COLO668 (cell line): ENCODE measurements around the gene CRTC3.
"Not testable (repeated sequence)": the region's sequence is repeated elsewhere in the genome, so short reads cannot be mapped to it uniquely, and the experiment has no call there.

Experiments
- DNase-seq: peaks from one replicate; lab custom pipeline; 2025; ENCODE audit not compliant: unreplicated experiment; lab: John Stamatoyannopoulos, UW

The CRTC3 gene

GRCh38 chr15:90673357-90673756 is 143.6 kb downstream of the CRTC3 start:
- not testable (repeated sequence) for DNase-seq

DNA sequence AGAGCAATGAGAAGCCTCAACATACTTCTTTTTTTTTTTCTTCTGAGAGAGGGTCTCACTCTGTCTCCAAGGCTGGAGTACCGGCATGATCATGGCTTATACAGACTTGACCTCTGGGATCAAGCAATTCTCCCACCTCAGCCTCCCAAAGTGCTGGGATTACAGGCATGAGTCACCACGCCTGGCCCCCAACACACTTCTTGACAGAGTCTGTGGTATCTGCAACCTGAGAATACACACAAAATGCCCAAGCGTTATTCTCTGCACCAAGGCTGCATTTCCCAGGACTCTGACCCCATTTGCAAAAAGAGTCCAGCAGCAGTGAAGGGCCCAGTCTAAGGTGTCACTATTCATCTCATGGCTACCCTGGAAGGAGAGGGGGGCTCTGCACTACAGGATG is 144.8 kb downstream of the CRTC3 start:
- no peak for DNase-seq

- no peak for DNase-seq
Observed at GRCh38 chr15:90675464-90675863, 145.7 kb downstream of the CRTC3 start.

GRCh38 chr15:90677807-90678790 is 148.4 kb downstream of the CRTC3 start:
- no peak for DNase-seq

GRCh38 chr15:90679959-90680358 is 150.2 kb downstream of the CRTC3 start:
- DNase-seq, result no peak

DNA sequence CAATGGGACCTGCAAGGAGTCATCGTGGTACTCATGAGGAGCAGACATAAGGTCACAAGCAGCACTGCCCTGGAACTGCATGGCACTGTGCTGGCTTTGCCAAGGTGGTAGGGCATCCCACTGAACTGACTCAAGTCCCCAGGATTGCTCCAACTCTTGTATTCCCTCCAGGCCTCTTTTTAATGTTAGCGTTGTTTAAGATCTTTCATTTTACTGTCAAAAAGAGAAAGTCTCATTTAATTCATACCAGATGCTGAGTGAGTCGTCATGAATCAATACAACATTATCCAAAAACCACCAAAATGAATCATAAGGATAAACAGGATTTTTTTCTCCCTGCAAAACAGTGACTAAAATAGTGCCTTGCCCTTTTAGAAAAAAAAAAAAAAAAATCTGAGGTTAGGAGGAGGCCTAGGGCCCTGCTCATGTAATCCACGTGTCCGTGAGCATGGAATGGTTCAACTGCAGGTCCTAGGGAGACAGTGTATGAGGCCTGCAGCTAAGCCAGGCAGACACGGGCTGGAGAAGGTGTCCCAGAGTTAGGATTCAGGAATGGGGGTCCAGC is 150.7 kb downstream of the CRTC3 start:
- no peak for DNase-seq

DNA sequence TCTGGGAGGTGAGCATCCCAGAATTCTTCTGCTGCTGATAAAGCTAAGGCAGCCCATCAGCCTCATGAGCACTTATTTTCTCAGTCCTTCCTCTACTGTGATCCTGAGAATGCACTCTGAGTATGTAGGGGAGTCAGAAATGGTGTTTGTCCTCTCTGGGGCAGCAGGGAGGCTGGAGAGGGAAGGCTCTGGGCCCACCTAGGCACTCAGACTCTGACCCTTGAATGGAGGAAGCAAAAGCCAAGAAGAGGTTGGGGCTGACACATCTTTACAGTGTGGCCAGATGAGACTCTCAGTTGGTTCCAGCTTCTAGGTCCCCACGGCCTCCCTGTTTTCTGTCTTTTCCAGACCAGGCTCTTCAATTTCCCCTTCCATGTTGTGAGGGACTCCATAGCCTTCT is 151.3 kb downstream of the CRTC3 start:
- no peak for DNase-seq

GRCh38 chr15:90681480-90681879 is 151.8 kb downstream of the CRTC3 start:
- no peak for DNase-seq

- DNase-seq, result no peak
Observed at GRCh38 chr15:90683371-90683770, 153.6 kb downstream of the CRTC3 start.

GRCh38 chr15:90683876-90684275 is 154.2 kb downstream of the CRTC3 start:
- no peak for DNase-seq

GRCh38 chr15:90684281-90684680 is 154.6 kb downstream of the CRTC3 start:
- DNase-seq, result no peak

DNA sequence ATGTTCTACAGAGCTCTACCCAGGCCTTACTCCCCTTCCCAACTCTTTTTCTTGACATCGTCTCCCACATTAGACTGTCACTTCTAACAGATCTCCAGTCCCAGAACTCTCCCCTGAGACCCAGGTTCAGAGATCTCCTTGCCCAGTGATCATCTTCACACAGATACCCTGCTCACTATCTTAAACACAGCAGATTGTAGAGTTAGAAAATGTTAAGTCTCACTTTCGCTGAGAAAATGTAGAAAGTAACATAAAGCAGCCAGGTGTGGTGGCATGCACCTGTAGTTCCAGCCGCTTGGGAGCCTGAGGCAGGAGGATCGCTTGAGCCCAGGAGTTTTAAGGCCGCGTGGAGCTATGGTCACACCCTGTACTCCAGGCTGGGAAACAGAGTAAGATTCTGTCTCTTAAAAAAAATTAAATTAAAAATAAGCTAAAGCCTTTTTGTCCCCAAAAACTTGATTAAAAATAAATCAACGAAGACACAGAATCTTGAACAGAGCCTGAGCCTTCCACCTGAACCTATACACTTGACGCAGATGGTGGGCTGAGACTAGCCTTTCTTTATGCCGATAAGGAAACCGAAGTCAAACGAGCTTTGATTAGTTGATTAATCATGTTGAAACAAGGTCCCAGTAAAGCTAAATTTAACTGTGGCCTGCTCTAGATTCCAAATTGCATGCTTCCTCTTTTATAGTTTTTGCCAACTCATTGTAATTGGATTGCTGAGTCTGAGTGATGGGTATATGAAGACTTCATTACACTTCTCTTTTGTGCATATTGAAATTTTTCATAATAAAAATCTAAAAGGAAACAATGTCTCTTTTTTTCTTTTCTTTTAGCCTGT is 156.1 kb downstream of the CRTC3 start:
- no peak for DNase-seq

- DNase-seq, result no peak
Observed at GRCh38 chr15:90686435-90687218, 156.9 kb downstream of the CRTC3 start.

DNA sequence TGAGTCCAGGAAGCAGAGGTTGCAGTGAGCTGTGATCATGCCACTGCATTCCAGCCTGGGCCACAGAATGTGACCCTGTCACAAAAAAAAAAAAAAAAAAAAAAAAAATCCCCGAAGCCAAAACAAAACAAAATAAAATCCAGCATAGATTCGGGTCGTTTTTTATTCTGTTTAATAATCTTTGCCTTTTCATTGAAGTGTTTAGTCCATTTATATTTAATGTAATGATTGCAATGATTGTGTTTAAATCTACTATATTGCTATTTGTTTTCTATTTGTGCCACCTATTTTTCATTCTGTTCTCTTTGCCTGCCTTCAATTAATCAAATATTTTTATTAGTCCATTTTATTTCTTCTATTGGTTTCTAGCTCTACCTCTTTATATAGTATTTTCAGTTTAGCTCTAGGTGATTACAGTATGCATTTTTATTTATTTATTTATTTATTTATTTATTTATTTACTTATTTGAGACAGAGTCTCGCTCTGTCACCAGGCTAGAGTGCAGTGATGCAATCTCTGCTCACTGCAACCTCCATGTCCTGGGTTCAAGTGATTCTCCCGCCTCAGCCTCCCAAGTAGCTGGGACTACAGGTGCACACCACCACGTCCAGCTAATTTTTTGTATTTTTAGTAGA is 159.7 kb downstream of the CRTC3 start:
- not testable (repeated sequence) for DNase-seq

DNA sequence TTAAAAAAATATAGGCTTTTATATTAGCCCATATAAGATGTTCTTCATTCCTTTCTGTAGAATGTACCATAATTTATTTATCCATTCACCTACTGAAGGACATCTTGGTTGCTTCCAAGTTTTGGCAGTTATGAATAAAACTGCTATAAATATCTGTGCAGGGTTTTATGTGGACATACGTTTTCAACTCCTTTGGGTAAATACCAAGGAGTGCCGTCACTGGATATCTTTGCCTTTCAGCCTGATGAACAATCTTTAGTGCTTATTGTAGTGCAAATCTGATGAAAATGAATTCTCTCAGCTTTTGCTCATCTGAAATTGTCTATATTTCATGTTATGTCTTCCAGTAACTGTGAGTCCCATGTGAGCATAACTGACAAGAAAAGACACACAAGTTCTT is 160.9 kb downstream of the CRTC3 start:
- DNase-seq, result no peak

GRCh38 chr15:90691369-90691768 is 161.6 kb downstream of the CRTC3 start:
- no peak for DNase-seq

GRCh38 chr15:90691982-90692773 is 162.5 kb downstream of the CRTC3 start:
- DNase-seq, result no peak
